ENCODE measurements around the gene PHYHD1.
A peak's percentile ranks its signal among the peaks of the same experiment; 100 is the strongest.

Gene PHYHD1

GRCh38 chr9:128920381-128921058 is at the start of gene PHYHD1:
PHYHD1 (plus strand) TSS chr9:128920982; CDS start chr9:128922324, 1,342 bp downstream.
- no peaks in the 10 kb centered on the region for H3K9me3 ChIP-seq (ENCODE audit: control insufficient read depth, insufficient read depth, low read length)
- peak within 1 kb of the TSS; percentile 85 for H3K9ac ChIP-seq (ENCODE audit: low read depth, low read length)
- peaks cover 24% of the 10 kb centered on the region for H3K36me3 ChIP-seq (ENCODE audit: control insufficient read depth, insufficient read depth, low read length)
- H3K4me1 ChIP-seq (ENCODE audit: control insufficient read depth, insufficient read depth, low read length): peaks cover 5% of the 10 kb centered on the region
- no peaks in the 10 kb centered on the region for H3K27me3 ChIP-seq (ENCODE audit: control insufficient read depth, insufficient read depth, low read length)
- peak within 1 kb of the TSS; percentile 73 for H3K4me3 ChIP-seq (ENCODE audit: low read depth, low read length)

GRCh38 chr9:128877852-128878251 is 42.9 kb upstream of the PHYHD1 start:
- H3K9ac ChIP-seq (ENCODE audit: low read depth, low read length): no peak overlapping the region
- H3K9me3 ChIP-seq (ENCODE audit: control insufficient read depth, insufficient read depth, low read length): no peaks in the 10 kb centered on the region
- no peaks in the 10 kb centered on the region for H3K4me1 ChIP-seq (ENCODE audit: control insufficient read depth, insufficient read depth, low read length)
- no peaks in the 10 kb centered on the region for H3K36me3 ChIP-seq (ENCODE audit: control insufficient read depth, insufficient read depth, low read length)
- no peak overlapping the region for H3K4me3 ChIP-seq (ENCODE audit: low read depth, low read length)
- no peaks in the 10 kb centered on the region for H3K27me3 ChIP-seq (ENCODE audit: control insufficient read depth, insufficient read depth, low read length)

GRCh38 chr9:128881884-128882676 is 38.7 kb upstream of the PHYHD1 start, which contains the start of the genes KYAT1 and LRRC8A:
KYAT1 (minus strand) TSS chr9:128881950; CDS start chr9:128845405, 36,545 bp downstream.
LRRC8A (plus strand) TSS chr9:128882133; CDS start chr9:128907165, 25,032 bp downstream.
- H3K9ac ChIP-seq (ENCODE audit: low read depth, low read length): peak within 1 kb of the TSS; percentile 94
- H3K27me3 ChIP-seq (ENCODE audit: control insufficient read depth, insufficient read depth, low read length): no peaks in the 10 kb centered on the region
- peaks cover 22% of the 10 kb centered on the region for H3K36me3 ChIP-seq (ENCODE audit: control insufficient read depth, insufficient read depth, low read length)
- H3K9me3 ChIP-seq (ENCODE audit: control insufficient read depth, insufficient read depth, low read length): no peaks in the 10 kb centered on the region
- peaks cover 4% of the 10 kb centered on the region for H3K4me1 ChIP-seq (ENCODE audit: control insufficient read depth, insufficient read depth, low read length)
- peak within 1 kb of the TSS; percentile 98 for H3K4me3 ChIP-seq (ENCODE audit: low read depth, low read length)

- H3K4me3 ChIP-seq (ENCODE audit: low read depth, low read length): peak overlapping the region; percentile 98
- no peaks in the 10 kb centered on the region for H3K27me3 ChIP-seq (ENCODE audit: control insufficient read depth, insufficient read depth, low read length)
- H3K9ac ChIP-seq (ENCODE audit: low read depth, low read length): peak overlapping the region; percentile 91
- peaks cover 24% of the 10 kb centered on the region for H3K36me3 ChIP-seq (ENCODE audit: control insufficient read depth, insufficient read depth, low read length)
- H3K4me1 ChIP-seq (ENCODE audit: control insufficient read depth, insufficient read depth, low read length): peaks cover 4% of the 10 kb centered on the region
- H3K9me3 ChIP-seq (ENCODE audit: control insufficient read depth, insufficient read depth, low read length): no peaks in the 10 kb centered on the region
Measured at GRCh38 chr9:128882677-128883603, 37.8 kb upstream of the PHYHD1 start.

- Histone ChIP-seq H3K4me1 (ENCODE audit: control insufficient read depth, insufficient read depth, low read length) (peaks cover 13% of the 10 kb centered on the region), H3K36me3 (ENCODE audit: control insufficient read depth, insufficient read depth, low read length) (peaks cover 35% of the 10 kb centered on the region), H3K4me3 (ENCODE audit: low read depth, low read length) (no peak overlapping the region)
Measured at GRCh38 chr9:128884164-128884563, 36.6 kb upstream of the PHYHD1 start.

GRCh38 chr9:128885376-128885775 is 35.4 kb upstream of the PHYHD1 start:
- Histone ChIP-seq H3K4me3 (ENCODE audit: low read depth, low read length) (no peak overlapping the region), H3K4me1 (ENCODE audit: control insufficient read depth, insufficient read depth, low read length) (peaks cover 13% of the 10 kb centered on the region), H3K9ac (ENCODE audit: low read depth, low read length) (no peak overlapping the region), H3K9me3 (ENCODE audit: control insufficient read depth, insufficient read depth, low read length) (no peaks in the 10 kb centered on the region), H3K36me3 (ENCODE audit: control insufficient read depth, insufficient read depth, low read length) (peaks cover 40% of the 10 kb centered on the region), H3K27me3 (ENCODE audit: control insufficient read depth, insufficient read depth, low read length) (no peaks in the 10 kb centered on the region)

More at GRCh38 chr9:128884164-128884563, 36.6 kb upstream of the PHYHD1 start:
- no peaks in the 10 kb centered on the region for H3K9me3 ChIP-seq (ENCODE audit: control insufficient read depth, insufficient read depth, low read length)
- no peaks in the 10 kb centered on the region for H3K27me3 ChIP-seq (ENCODE audit: control insufficient read depth, insufficient read depth, low read length)
- no peak overlapping the region for H3K9ac ChIP-seq (ENCODE audit: low read depth, low read length)

GRCh38 chr9:128885798-128886197 is 35.0 kb upstream of the PHYHD1 start:
- Histone ChIP-seq H3K4me1 (ENCODE audit: control insufficient read depth, insufficient read depth, low read length) (peaks cover 13% of the 10 kb centered on the region), H3K9me3 (ENCODE audit: control insufficient read depth, insufficient read depth, low read length) (no peaks in the 10 kb centered on the region), H3K9ac (ENCODE audit: low read depth, low read length) (no peak overlapping the region), H3K27me3 (ENCODE audit: control insufficient read depth, insufficient read depth, low read length) (no peaks in the 10 kb centered on the region), H3K36me3 (ENCODE audit: control insufficient read depth, insufficient read depth, low read length) (peaks cover 44% of the 10 kb centered on the region), H3K4me3 (ENCODE audit: low read depth, low read length) (no peak overlapping the region)

- H3K9ac ChIP-seq (ENCODE audit: low read depth, low read length): no peak overlapping the region
Measured at GRCh38 chr9:128886211-128886891, 34.4 kb upstream of the PHYHD1 start.

GRCh38 chr9:128887049-128887448 is 33.7 kb upstream of the PHYHD1 start:
- Histone ChIP-seq H3K9me3 (ENCODE audit: control insufficient read depth, insufficient read depth, low read length) (no peaks in the 10 kb centered on the region), H3K36me3 (ENCODE audit: control insufficient read depth, insufficient read depth, low read length) (peaks cover 51% of the 10 kb centered on the region), H3K4me1 (ENCODE audit: control insufficient read depth, insufficient read depth, low read length) (peaks cover 13% of the 10 kb centered on the region), H3K27me3 (ENCODE audit: control insufficient read depth, insufficient read depth, low read length) (no peaks in the 10 kb centered on the region), H3K4me3 (ENCODE audit: low read depth, low read length) (no peak overlapping the region), H3K9ac (ENCODE audit: low read depth, low read length) (no peak overlapping the region)

More at GRCh38 chr9:128886211-128886891, 34.4 kb upstream of the PHYHD1 start:
- Histone ChIP-seq H3K27me3 (ENCODE audit: control insufficient read depth, insufficient read depth, low read length) (no peaks in the 10 kb centered on the region), H3K4me3 (ENCODE audit: low read depth, low read length) (no peak overlapping the region), H3K36me3 (ENCODE audit: control insufficient read depth, insufficient read depth, low read length) (peaks cover 46% of the 10 kb centered on the region), H3K4me1 (ENCODE audit: control insufficient read depth, insufficient read depth, low read length) (peaks cover 13% of the 10 kb centered on the region), H3K9me3 (ENCODE audit: control insufficient read depth, insufficient read depth, low read length) (no peaks in the 10 kb centered on the region)

- Histone ChIP-seq H3K27me3 (ENCODE audit: control insufficient read depth, insufficient read depth, low read length) (no peaks in the 10 kb centered on the region), H3K4me3 (ENCODE audit: low read depth, low read length) (no peak overlapping the region), H3K9ac (ENCODE audit: low read depth, low read length) (peak overlapping the region; percentile 56), H3K9me3 (ENCODE audit: control insufficient read depth, insufficient read depth, low read length) (no peaks in the 10 kb centered on the region), H3K36me3 (ENCODE audit: control insufficient read depth, insufficient read depth, low read length) (peaks cover 58% of the 10 kb centered on the region), H3K4me1 (ENCODE audit: control insufficient read depth, insufficient read depth, low read length) (peaks cover 13% of the 10 kb centered on the region)
Measured at GRCh38 chr9:128887914-128888350, 32.9 kb upstream of the PHYHD1 start.

Data from iPS-15b (cell line).